IMR-90 (cell line): ENCODE data around the gene FTO. TPM values are rescaled to one million over a fixed set of nuclear protein-coding genes. Genes with fewer than 3 reads are reported as not detected.

ENCODE experiments used
- ATAC-seq: fragments of 200-7000 bp; cut with Tn5 transposase; 2 replicates; pipeline ENCODE4 v1.9.1; 2020; ENCODE audit warnings: low read depth, mild to moderate bottlenecking, moderate library complexity
- BruUV-seq: library from RNA; stranded (reverse); fragments of 400-500 nt; replicated peaks from 2 replicates; lab custom pipeline; 2021; lab: Mats Ljungman, UMichigan
- CTCF ChIA-PET: fragments of 300-600 bp; formaldehyde crosslinking; extraction: SDS; loops from one replicate; lab custom pipeline; 2021; ENCODE audit warnings: antibody characterized with exemption; lab: Yijun Ruan, JAX
- POLR2A ChIA-PET: fragments of 300-600 bp; sonication (Branson Sonifier 250); formaldehyde crosslinking; loops from one replicate; lab custom pipeline; 2022; ENCODE audit warnings: antibody characterized with exemption; ENCODE audit not compliant: unreplicated experiment; lab: Charles Lee
- DNase-seq: peaks from one replicate; pipeline ENCODE4 v3.0.0; 2013
- H2AFZ ChIP-seq: replicated peaks from 2 replicates; pipeline ENCODE3; 2013; ENCODE audit warnings: low read length, mild to moderate bottlenecking; ENCODE audit not compliant: poor library complexity
- H2AK5ac ChIP-seq: 2 replicates; pipeline ENCODE4 v1.6.1; 2013; ENCODE audit warnings: low read depth, low read length, inconsistent platforms
- H2AK9ac ChIP-seq: replicated peaks from 2 replicates; pipeline ENCODE3; 2013; ENCODE audit warnings: mild to moderate bottlenecking, low read depth, low read length, moderate library complexity; ENCODE audit not compliant: poor library complexity
- H2BK120ac ChIP-seq: 2 replicates; pipeline ENCODE4 v1.6.1; 2013; ENCODE audit warnings: low read depth, low read length, inconsistent platforms
- H2BK15ac ChIP-seq: 3 replicates; pipeline ENCODE4 v1.6.1; 2013; ENCODE audit warnings: low read depth, low read length, inconsistent platforms
- H2BK20ac ChIP-seq: 2 replicates; pipeline ENCODE4 v1.6.1; 2013; ENCODE audit warnings: low read depth, mild to moderate bottlenecking, inconsistent platforms, low read length, moderate library complexity
- H2BK5ac ChIP-seq: 2 replicates; pipeline ENCODE4 v1.6.1; 2013; ENCODE audit warnings: mild to moderate bottlenecking, low read depth, low read length, inconsistent platforms; ENCODE audit not compliant: poor library complexity, severe bottlenecking
- H3K14ac ChIP-seq: replicated peaks from 2 replicates; pipeline ENCODE4 v1.6.1; 2013; ENCODE audit warnings: low read depth, low read length, inconsistent platforms
- H3K18ac ChIP-seq: 2 replicates; pipeline ENCODE4 v1.6.1; 2013; ENCODE audit warnings: low read depth, low read length, control low read depth
- H3K23ac ChIP-seq: 2 replicates; pipeline ENCODE4 v1.6.1; 2013; ENCODE audit warnings: low read depth, low read length, inconsistent platforms
- H3K27ac ChIP-seq: 2 replicates; pipeline ENCODE4 v1.5.1; 2013; ENCODE audit warnings: mild to moderate bottlenecking, control low read depth, low read length; ENCODE audit not compliant: insufficient read depth
- H3K27me3 ChIP-seq: 2 replicates; pipeline ENCODE4 v1.6.1; 2013; ENCODE audit warnings: low read length; ENCODE audit not compliant: control insufficient read depth, insufficient read depth
- H3K36me3 ChIP-seq: 2 replicates; pipeline ENCODE4 v1.6.1; 2013; ENCODE audit warnings: low read length, mixed read lengths; ENCODE audit not compliant: control insufficient read depth, insufficient read depth
- H3K4ac ChIP-seq: 2 replicates; pipeline ENCODE4 v1.6.1; 2013; ENCODE audit warnings: low read depth, low read length, inconsistent platforms
- H3K4me1 ChIP-seq: 2 replicates; pipeline ENCODE4 v1.6.1; 2013; ENCODE audit warnings: low read length, mixed read lengths; ENCODE audit not compliant: control insufficient read depth, insufficient read depth
- H3K4me2 ChIP-seq: 2 replicates; pipeline ENCODE4 v1.6.1; 2013; ENCODE audit warnings: low read depth, mild to moderate bottlenecking, control low read depth, low read length, moderate library complexity
- H3K4me3 ChIP-seq: 2 replicates; pipeline ENCODE4 v1.5.1; 2013; ENCODE audit warnings: low read depth, mild to moderate bottlenecking, control low read depth, low read length, moderate library complexity; ENCODE audit not compliant: insufficient read depth
- H3K56ac ChIP-seq: 2 replicates; pipeline ENCODE4 v1.6.1; 2013; ENCODE audit warnings: low read length, inconsistent platforms; ENCODE audit not compliant: insufficient read depth; ENCODE audit errors: extremely low read depth
- H3K79me1 ChIP-seq, 2 experiments: 2 replicates each; pipeline ENCODE4 v1.6.1; 2013; ENCODE audit warnings: low read length in 2 of 2, inconsistent platforms in 1 of 2, low read depth in 1 of 2
- H3K9ac ChIP-seq: 2 replicates; pipeline ENCODE4 v1.6.1; 2013; ENCODE audit warnings: low read depth, low read length, control low read depth
- H3K9me1 ChIP-seq: 2 replicates; pipeline ENCODE4 v1.6.1; 2013; ENCODE audit warnings: low read length, inconsistent platforms; ENCODE audit not compliant: insufficient read depth
- H3K9me3 ChIP-seq: 2 replicates; pipeline ENCODE4 v1.6.1; 2013; ENCODE audit warnings: low read length; ENCODE audit not compliant: control insufficient read depth, insufficient read depth
- H4K20me1 ChIP-seq: 2 replicates; pipeline ENCODE4 v1.6.1; 2013; ENCODE audit warnings: low read length, inconsistent platforms; ENCODE audit not compliant: insufficient read depth
- H4K5ac ChIP-seq: 2 replicates; pipeline ENCODE4 v1.6.1; 2013; ENCODE audit warnings: mild to moderate bottlenecking, low read depth, low read length, control low read depth
- H4K8ac ChIP-seq, 2 experiments: 2 replicates each; pipeline ENCODE4 v1.6.1; 2013; ENCODE audit warnings: low read depth in 2 of 2, low read length in 2 of 2, control low read depth in 1 of 2, inconsistent platforms in 1 of 2
- H4K91ac ChIP-seq: 2 replicates; pipeline ENCODE4 v1.6.1; 2013; ENCODE audit warnings: low read depth, low read length, inconsistent platforms; ENCODE audit not compliant: insufficient read depth
- CEBPB ChIP-seq: IDR thresholded peaks from 2 replicates; pipeline ENCODE4 v1.6.1; 2012; ENCODE audit warnings: low read depth, low read length, improper control_type of control experiment
- MAZ ChIP-seq: IDR thresholded peaks from 2 replicates; pipeline ENCODE4 v1.6.1; 2012; ENCODE audit warnings: low read depth, mild to moderate bottlenecking, low read length, improper control_type of control experiment, moderate library complexity, borderline replicate concordance
- NFE2L2 ChIP-seq: fragments of 150-350 bp; IDR thresholded peaks from 2 replicates; pipeline ENCODE4 v1.6.1; 2016; ENCODE audit warnings: low read depth, mild to moderate bottlenecking, low read length
- RFX5 ChIP-seq: IDR thresholded peaks from 2 replicates; pipeline ENCODE4 v1.8.0; 2012; ENCODE audit warnings: low read depth, mild to moderate bottlenecking, low read length, moderate library complexity
- SMC3 ChIP-seq: fragments of 150-350 bp; IDR thresholded peaks from 2 replicates; pipeline ENCODE4 v1.6.1; 2016; ENCODE audit warnings: low read depth, mild to moderate bottlenecking, antibody characterized with exemption, low read length, moderate library complexity
- WGBS, 2 experiments: methylation state at CpG; one replicate each; pipeline versions ENCODE4 v1.1.5 to v1.1.7; 2013; ENCODE audit warnings: missing lambda C conversion rate in 2 of 2; ENCODE audit not compliant: insufficient read length in 1 of 2; ENCODE audit errors: extremely low coverage in 2 of 2; 5-methylcytosine and 5-hydroxymethylcytosine counted together
- dilution Hi-C: fragments of 300-500 bp; cut with HindIII; formaldehyde crosslinking; loops from one replicate; pipeline ENCODE4 v1.14.3; 2018; ENCODE audit warnings: low sequenced_read_pairs; ENCODE audit not compliant: unreplicated experiment
- in situ Hi-C: fragments of 300-500 bp; cut with MboI; formaldehyde crosslinking; loops from 3 replicates; pipeline ENCODE4 v1.14.3; 2019; ENCODE audit warnings: low sequenced_read_pairs, inconsistent platforms, mixed read lengths
- intact Hi-C: fragments of 100-400 bp; cut with micrococcal nuclease; formaldehyde crosslinking; loops from 2 replicates; pipeline ENCODE4 v1.10.0; 2022
- polyA plus RNA-seq, 3 experiments: library from polyadenylated mRNA; depleted of rRNA; stranded (reverse); fragments of >200 nt; gene quantifications; 2 replicates each; pipeline ENCODE4 v1.2.3, GENCODE V29; 2012; ENCODE audit warnings: low replicate concordance in 1 of 3
- total RNA-seq: library from RNA; depleted of rRNA; stranded (reverse); fragments of >200 nt; gene quantifications from 2 replicates; pipeline ENCODE4 v1.2.3, GENCODE V29; 2012
- TF ChIP-seq, protein P1 (sequence below): conservative IDR thresholded peaks from 2 replicates; pipeline ENCODE4 v1.5.1; 2012; ENCODE audit warnings: mild to moderate bottlenecking, low read depth, low read length, improper control_type of control experiment
- TF ChIP-seq, protein P2 (sequence below): fragments of 150-350 bp; IDR thresholded peaks from 2 replicates; pipeline ENCODE4 v1.6.1; 2017; ENCODE audit warnings: mild to moderate bottlenecking, antibody characterized with exemption, low read length, low read depth

The FTO gene
- total and polyA plus RNA-seq, 2 of the 4 experiments (the other 2 are of a cell fraction): 70.3 to 132 TPM

DNA sequence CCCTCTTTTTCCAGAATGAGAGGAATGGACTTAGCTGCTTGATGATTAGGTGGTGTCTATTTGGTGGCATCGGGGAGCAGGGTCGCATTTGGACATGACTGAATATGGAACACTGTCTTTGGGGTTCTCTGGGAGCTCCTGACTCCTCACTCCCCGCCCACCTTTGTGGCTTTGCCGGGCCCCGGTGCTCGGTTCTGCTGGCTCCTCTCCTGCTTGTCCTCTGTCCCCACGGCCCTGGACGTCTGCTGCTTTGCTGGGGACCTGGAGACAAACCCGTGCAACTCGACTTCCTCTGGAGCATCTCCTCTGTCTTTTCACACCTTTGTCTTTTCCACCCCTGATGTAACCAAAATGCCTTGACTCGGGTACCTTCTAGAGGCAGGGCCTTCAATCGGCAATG lies 446.9 kb downstream of the FTO start:
- Histone ChIP-seq H3K36me3 (no peaks in the 10 kb centered on the region), H3K18ac (no peak overlapping the region), H4K91ac (no peak overlapping the region), H2AK5ac (no peak overlapping the region), H3K23ac (no peak overlapping the region), H3K79me1 (no peaks in the 10 kb centered on the region), H3K9ac (no peak overlapping the region), H2BK5ac (no peak overlapping the region), H3K4ac (no peak overlapping the region), H3K27ac (no peak overlapping the region), H2BK20ac (no peak overlapping the region), H4K20me1 (no peaks in the 10 kb centered on the region), H4K8ac (no peak overlapping the region), H2AK9ac (no peak overlapping the region), H3K9me3 (peaks cover 4% of the 10 kb centered on the region; the same call in 1 of the 2 replicates), H2BK120ac (no peak overlapping the region), H3K4me1 (no peaks in the 10 kb centered on the region), H3K56ac (no peak overlapping the region), H3K4me3 (no peak overlapping the region), H3K4me2 (no peak overlapping the region), H4K5ac (no peak overlapping the region), H2AFZ (no peak overlapping the region), H3K27me3 (peaks cover 16% of the 10 kb centered on the region), H3K14ac (no peak overlapping the region), H3K9me1 (no peaks in the 10 kb centered on the region), H2BK15ac (no peak overlapping the region)
- 71% methylated on average over 9 of the region's 12 CpGs; no CpG with 5 or more reads in 1 of the 2 experiments for WGBS, 2 experiments
- POLR2A ChIA-PET: no interaction called here
- ATAC-seq: no peak
- in situ Hi-C loops: no loop called here
- dilution Hi-C loops: no loop called here
- intact Hi-C loops: no loop called here
- TF ChIP-seq SMC3: no peak
- no peak for TF ChIP-seq MAZ
- no peak for TF ChIP-seq RFX5
- no peak for TF ChIP-seq CEBPB
- TF ChIP-seq, protein P1, sequence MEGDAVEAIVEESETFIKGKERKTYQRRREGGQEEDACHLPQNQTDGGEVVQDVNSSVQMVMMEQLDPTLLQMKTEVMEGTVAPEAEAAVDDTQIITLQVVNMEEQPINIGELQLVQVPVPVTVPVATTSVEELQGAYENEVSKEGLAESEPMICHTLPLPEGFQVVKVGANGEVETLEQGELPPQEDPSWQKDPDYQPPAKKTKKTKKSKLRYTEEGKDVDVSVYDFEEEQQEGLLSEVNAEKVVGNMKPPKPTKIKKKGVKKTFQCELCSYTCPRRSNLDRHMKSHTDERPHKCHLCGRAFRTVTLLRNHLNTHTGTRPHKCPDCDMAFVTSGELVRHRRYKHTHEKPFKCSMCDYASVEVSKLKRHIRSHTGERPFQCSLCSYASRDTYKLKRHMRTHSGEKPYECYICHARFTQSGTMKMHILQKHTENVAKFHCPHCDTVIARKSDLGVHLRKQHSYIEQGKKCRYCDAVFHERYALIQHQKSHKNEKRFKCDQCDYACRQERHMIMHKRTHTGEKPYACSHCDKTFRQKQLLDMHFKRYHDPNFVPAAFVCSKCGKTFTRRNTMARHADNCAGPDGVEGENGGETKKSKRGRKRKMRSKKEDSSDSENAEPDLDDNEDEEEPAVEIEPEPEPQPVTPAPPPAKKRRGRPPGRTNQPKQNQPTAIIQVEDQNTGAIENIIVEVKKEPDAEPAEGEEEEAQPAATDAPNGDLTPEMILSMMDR: no peak
- no peak for TF ChIP-seq NFE2L2
- TF ChIP-seq, protein P2, sequence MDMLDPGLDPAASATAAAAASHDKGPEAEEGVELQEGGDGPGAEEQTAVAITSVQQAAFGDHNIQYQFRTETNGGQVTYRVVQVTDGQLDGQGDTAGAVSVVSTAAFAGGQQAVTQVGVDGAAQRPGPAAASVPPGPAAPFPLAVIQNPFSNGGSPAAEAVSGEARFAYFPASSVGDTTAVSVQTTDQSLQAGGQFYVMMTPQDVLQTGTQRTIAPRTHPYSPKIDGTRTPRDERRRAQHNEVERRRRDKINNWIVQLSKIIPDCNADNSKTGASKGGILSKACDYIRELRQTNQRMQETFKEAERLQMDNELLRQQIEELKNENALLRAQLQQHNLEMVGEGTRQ: no peak
- no TSS peak for BruUV-seq
- no peak for DNase-seq
- CTCF ChIA-PET: no interaction called here
